ENCODE measurements around the gene UQCR10. TPM values are rescaled to one million over a fixed set of nuclear protein-coding genes. Genes with fewer than 3 reads are reported as not detected.

UQCR10 gene
- total and polyA plus RNA-seq, 11 donors: 244 to 1,063 (median 321) TPM

DNA sequence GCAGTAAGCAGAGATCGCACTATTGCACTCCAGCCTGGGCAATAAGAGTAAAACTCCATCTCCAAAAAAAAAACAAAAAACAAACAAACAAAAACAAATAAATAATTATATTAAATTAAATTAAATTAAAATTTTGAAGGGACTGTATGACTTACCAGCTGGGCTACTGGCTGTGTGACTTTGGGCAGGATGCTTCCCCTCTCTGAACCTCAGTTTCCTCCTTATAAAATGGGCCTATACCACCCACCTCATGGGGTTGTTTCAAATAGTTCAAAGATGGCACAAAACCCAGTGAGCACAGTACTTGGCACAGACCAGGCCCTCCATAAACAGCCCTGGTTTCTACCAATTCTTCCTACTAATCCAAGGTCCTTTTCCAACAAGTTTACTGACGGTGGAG is 36.0 kb downstream of the UQCR10 start:
- no peak for ATAC-seq
- TF ChIP-seq POLR2A (IDR thresholded peaks at IDR 0.05): no peak
- H3K27me3 ChIP-seq: no peaks in the 10 kb centered on the region
- H3K36me3 ChIP-seq: peaks cover 0 to 100% (median 86%) of the 10 kb centered on the region in 9 donors
- no peak overlapping the region for H3K4me3 ChIP-seq
- no peaks in the 10 kb centered on the region for H3K9me3 ChIP-seq
- WGBS, 4 donors: 96 to 97% (median 97%) methylated on average over 2 of the region's 2 CpGs
- DNase-seq: peak in 1 of 5 donors; percentile 2
- H3K4me1 ChIP-seq: peaks cover 5 to 46% (median 20%) of the 10 kb centered on the region in 12 donors
- H3K27ac ChIP-seq: no peak overlapping the region
- intact Hi-C loops (cut with DNase I): no loop called here

DNA sequence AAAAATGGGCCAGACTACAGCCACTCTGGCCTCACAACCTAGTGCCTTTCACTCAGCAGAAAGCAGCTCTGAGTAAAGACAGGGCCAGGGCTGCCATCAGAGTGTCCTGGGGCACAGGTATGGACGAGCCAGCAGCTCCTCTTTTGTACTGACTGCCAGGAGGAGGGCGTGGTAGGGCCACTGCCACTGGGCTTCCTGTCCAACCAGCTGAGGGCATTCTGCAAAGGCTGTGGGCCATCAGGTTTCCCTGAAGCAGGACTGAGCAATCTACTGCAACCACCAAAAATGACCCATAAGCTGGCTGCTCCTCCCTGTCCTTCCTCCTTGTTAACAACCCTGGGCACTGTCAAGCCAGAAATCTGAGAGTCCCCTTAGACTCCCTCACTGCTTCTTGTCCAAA is 37.8 kb downstream of the UQCR10 start:
- ATAC-seq: no peak
- H3K9me3 ChIP-seq: no peaks in the 10 kb centered on the region
- WGBS, 4 donors: 67 to 100% (median 93%) methylated on average over 1 to 2 of the region's 2 CpGs
- no peak overlapping the region for H3K4me3 ChIP-seq
- TF ChIP-seq POLR2A (IDR thresholded peaks at IDR 0.05): no peak
- TF ChIP-seq, protein P1, sequence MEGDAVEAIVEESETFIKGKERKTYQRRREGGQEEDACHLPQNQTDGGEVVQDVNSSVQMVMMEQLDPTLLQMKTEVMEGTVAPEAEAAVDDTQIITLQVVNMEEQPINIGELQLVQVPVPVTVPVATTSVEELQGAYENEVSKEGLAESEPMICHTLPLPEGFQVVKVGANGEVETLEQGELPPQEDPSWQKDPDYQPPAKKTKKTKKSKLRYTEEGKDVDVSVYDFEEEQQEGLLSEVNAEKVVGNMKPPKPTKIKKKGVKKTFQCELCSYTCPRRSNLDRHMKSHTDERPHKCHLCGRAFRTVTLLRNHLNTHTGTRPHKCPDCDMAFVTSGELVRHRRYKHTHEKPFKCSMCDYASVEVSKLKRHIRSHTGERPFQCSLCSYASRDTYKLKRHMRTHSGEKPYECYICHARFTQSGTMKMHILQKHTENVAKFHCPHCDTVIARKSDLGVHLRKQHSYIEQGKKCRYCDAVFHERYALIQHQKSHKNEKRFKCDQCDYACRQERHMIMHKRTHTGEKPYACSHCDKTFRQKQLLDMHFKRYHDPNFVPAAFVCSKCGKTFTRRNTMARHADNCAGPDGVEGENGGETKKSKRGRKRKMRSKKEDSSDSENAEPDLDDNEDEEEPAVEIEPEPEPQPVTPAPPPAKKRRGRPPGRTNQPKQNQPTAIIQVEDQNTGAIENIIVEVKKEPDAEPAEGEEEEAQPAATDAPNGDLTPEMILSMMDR (IDR thresholded peaks at IDR 0.05): no peak
- no peak overlapping the region for H3K27ac ChIP-seq
- H3K4me1 ChIP-seq: peaks cover 0 to 28% (median 3%) of the 10 kb centered on the region in 12 donors
- intact Hi-C loops (cut with DNase I): no loop called here
- peaks cover 0 to 100% (median 97%) of the 10 kb centered on the region in 9 donors for H3K36me3 ChIP-seq
- no peaks in the 10 kb centered on the region for H3K27me3 ChIP-seq
- no peak for DNase-seq

DNA sequence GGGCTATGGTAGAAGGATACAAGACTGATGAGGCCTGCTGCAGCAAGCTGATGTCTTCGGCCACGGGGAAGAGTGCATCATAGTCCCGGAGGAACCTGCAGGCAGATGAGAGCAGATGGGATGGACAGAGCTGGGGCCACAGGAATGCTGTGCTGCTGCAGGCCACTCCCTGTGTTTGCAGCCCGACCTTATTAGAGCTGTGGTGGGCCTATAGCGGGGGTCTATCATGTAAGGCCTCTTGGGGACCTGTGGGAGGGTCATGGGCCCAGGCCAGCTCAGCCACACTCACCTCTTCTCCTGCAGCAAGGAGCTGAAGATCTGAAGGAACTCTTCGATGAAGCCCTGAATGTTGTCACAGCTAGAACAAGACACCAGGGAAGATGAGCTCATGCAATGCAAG is 39.0 kb downstream of the UQCR10 start:
- no peak for ATAC-seq
- no peak for DNase-seq
- Histone ChIP-seq H3K9me3 (no peaks in the 10 kb centered on the region), H3K27me3 (no peaks in the 10 kb centered on the region), H3K4me3 (no peak overlapping the region), H3K4me1 (peaks cover 0 to 16% (median 2%) of the 10 kb centered on the region in 12 donors), H3K27ac (no peak overlapping the region), H3K36me3 (peaks cover 0 to 100% (median 97%) of the 10 kb centered on the region in 9 donors)
- intact Hi-C loops (cut with DNase I): no loop called here
- WGBS, 4 donors: 79 to 97% (median 88%) methylated on average over 3 to 6 of the region's 6 CpGs
- TF ChIP-seq, protein P1 (IDR thresholded peaks at IDR 0.05): no peak
- TF ChIP-seq POLR2A (IDR thresholded peaks at IDR 0.05): no peak

DNA sequence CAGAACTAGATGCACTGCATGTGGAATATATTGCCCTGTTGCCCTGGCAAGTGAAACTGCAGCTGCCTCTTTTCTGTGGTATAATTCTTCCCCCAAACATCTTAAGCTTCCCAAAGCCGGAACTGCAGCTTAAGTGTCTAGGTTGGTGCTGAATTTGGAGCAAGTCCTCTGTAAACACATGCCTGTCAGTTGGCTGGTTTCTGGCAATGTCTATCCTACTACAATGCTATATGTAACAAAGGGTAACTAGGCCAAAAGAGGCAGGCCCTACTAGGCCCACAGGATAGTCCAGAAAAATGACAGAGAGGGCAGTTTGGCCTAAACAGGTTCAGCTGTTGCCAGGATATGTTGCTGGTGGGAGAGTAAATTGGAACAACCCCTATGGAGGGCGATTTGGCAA is 43.0 kb downstream of the UQCR10 start:
- Histone ChIP-seq H3K27ac (no peak overlapping the region), H3K27me3 (no peaks in the 10 kb centered on the region), H3K4me1 (peaks cover 0 to under 1% (median 0%) of the 10 kb centered on the region in 12 donors), H3K4me3 (no peak overlapping the region), H3K9me3 (no peaks in the 10 kb centered on the region), H3K36me3 (peaks cover 3 to 100% (median 97%) of the 10 kb centered on the region in 9 donors)
- ATAC-seq (no peak), DNase-seq (no peak)
- intact Hi-C loops (cut with DNase I): no loop called here
- TF ChIP-seq, protein P1 (IDR thresholded peaks at IDR 0.05): no peak
- WGBS, 4 donors: 71 to 95% (median 84%) methylated on average over 2 of the region's 2 CpGs

DNA sequence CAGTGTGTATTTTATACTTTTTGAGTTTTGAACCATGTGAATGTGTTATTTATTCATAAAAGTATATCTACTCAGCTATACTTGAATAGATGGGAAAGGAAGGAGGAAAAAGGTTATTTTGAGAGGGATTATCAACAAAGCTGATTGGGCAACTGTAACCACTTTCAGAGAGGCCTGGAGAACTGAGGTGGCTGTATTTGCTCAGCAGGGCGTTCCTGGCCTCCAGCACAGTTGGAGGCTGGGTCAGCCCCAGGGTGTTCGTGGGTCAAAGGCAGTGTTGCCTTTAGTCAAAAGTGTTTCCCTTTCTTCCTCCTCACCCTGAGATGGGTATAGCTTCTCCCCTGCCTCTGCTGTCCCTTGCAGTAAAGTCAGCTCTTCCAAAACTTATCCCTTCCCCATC is 44.2 kb downstream of the UQCR10 start:
- Histone ChIP-seq H3K27ac (no peak overlapping the region), H3K9me3 (no peaks in the 10 kb centered on the region), H3K4me3 (no peak overlapping the region), H3K27me3 (no peaks in the 10 kb centered on the region), H3K36me3 (peaks cover 3 to 97% (median 93%) of the 10 kb centered on the region in 9 donors), H3K4me1 (peaks cover 0 to 12% (median 9%) of the 10 kb centered on the region in 12 donors)
- 87 to 94% (median 89%) methylated on average over 2 of the region's 2 CpGs for WGBS, 4 donors
- intact Hi-C loops (cut with DNase I): no loop called here
- TF ChIP-seq, protein P1 (IDR thresholded peaks at IDR 0.05): no peak
- TF ChIP-seq POLR2A (IDR thresholded peaks at IDR 0.05): no peak
- ATAC-seq: no peak
- DNase-seq: no peak

Data from heart left ventricle (tissue), 16 donors.